PC-3 (cell line): ENCODE data around the gene CACNA1B. TPM values are rescaled to one million over a fixed set of nuclear protein-coding genes. Genes with fewer than 3 reads are reported as not detected.

Experiments
- ATAC-seq: fragments of 200-7000 bp; cut with Tn5 transposase; 2 replicates; pipeline ENCODE4 v1.9.1; 2020; ENCODE audit warnings: mild to moderate bottlenecking, moderate library complexity
- BruUV-seq: library from RNA; stranded (reverse); fragments of 400-500 nt; replicated peaks from 2 replicates; lab custom pipeline; 2021; lab: Mats Ljungman, UMichigan
- CTCF ChIA-PET: fragments of 300-600 bp; sonication (Branson Sonifier 250); formaldehyde crosslinking; loops from one replicate; lab custom pipeline; 2022; ENCODE audit warnings: antibody characterized with exemption; lab: Charles Lee
- POLR2A ChIA-PET: fragments of 300-600 bp; sonication (Branson Sonifier 250); formaldehyde crosslinking; loops from one replicate; lab custom pipeline; 2022; ENCODE audit warnings: antibody characterized with exemption; ENCODE audit not compliant: unreplicated experiment; lab: Charles Lee
- DNase-seq: peaks from one replicate; pipeline ENCODE4 v3.0.0-alpha.2; 2015
- H2AFZ ChIP-seq: fragments of 300-600 bp; sonication (generic); 2 replicates; pipeline ENCODE4 v1.6.0; 2016; ENCODE audit warnings: antibody characterized with exemption, low read length
- H3F3A ChIP-seq: fragments of 300-600 bp; sonication (generic); one replicate; pipeline ENCODE4 v1.6.0; 2017; ENCODE audit warnings: antibody characterized with exemption, low read length, control low read depth, mild to moderate bottlenecking; ENCODE audit not compliant: unreplicated experiment
- H3K27ac ChIP-seq: fragments of 300-600 bp; sonication (generic); 2 replicates; pipeline ENCODE4 v1.5.1; 2016; ENCODE audit warnings: mild to moderate bottlenecking, low read length
- H3K27me3 ChIP-seq: fragments of 300-600 bp; sonication (generic); 2 replicates; pipeline ENCODE4 v1.6.1; 2016; ENCODE audit warnings: low read length, mixed read lengths
- H3K36me3 ChIP-seq: fragments of 300-600 bp; sonication (generic); 2 replicates; pipeline ENCODE4 v1.6.1; 2016; ENCODE audit warnings: low read depth, mixed run types, low read length, mixed read lengths
- H3K4me1 ChIP-seq: fragments of 300-600 bp; sonication (generic); 2 replicates; pipeline ENCODE4 v1.5.1; 2016; ENCODE audit warnings: low read length; ENCODE audit not compliant: insufficient read depth
- H3K4me2 ChIP-seq: fragments of 300-600 bp; sonication (generic); 2 replicates; pipeline ENCODE4 v1.6.0; 2016; ENCODE audit warnings: low read length
- H3K4me3 ChIP-seq: fragments of 300-600 bp; sonication (generic); 2 replicates; pipeline ENCODE4 v1.5.1; 2016; ENCODE audit warnings: mild to moderate bottlenecking, low read length, mixed read lengths
- H3K79me2 ChIP-seq: fragments of 300-600 bp; sonication (generic); 2 replicates; pipeline ENCODE4 v1.6.1; 2017; ENCODE audit warnings: low read length, mixed read lengths
- H3K9ac ChIP-seq: fragments of 300-600 bp; sonication (generic); 2 replicates; pipeline ENCODE4 v1.6.0; 2016; ENCODE audit warnings: mild to moderate bottlenecking, low read length
- H3K9me2 ChIP-seq: fragments of 300-600 bp; sonication (generic); replicated peaks from 2 replicates; pipeline ENCODE4 v1.6.1; 2016; ENCODE audit warnings: mixed run types, low read length, mixed read lengths
- H3K9me3 ChIP-seq: fragments of 300-600 bp; sonication (generic); 2 replicates; pipeline ENCODE4 v1.6.1; 2016; ENCODE audit warnings: low read length, mixed read lengths
- H4K20me1 ChIP-seq: fragments of 300-600 bp; sonication (generic); 2 replicates; pipeline ENCODE4 v1.6.1; 2016; ENCODE audit warnings: low read length, mixed read lengths
- CTCF ChIP-seq: fragments of 300-600 bp; sonication (generic); conservative IDR thresholded peaks from 2 replicates; pipeline ENCODE4 v1.5.1; 2017; ENCODE audit warnings: antibody characterized with exemption, low read depth, mild to moderate bottlenecking, low read length
- EZH2 ChIP-seq: fragments of 300-600 bp; sonication (generic); IDR thresholded peaks from one replicate; pipeline ENCODE4 v1.6.1; 2017; ENCODE audit warnings: antibody characterized with exemption, mild to moderate bottlenecking, low read length; ENCODE audit not compliant: unreplicated experiment
- EZH2phosphoT487 ChIP-seq: fragments of 300-600 bp; sonication (generic); IDR thresholded peaks from 2 replicates; pipeline ENCODE4 v1.6.1; 2018; ENCODE audit warnings: mild to moderate bottlenecking, antibody characterized with exemption, low read length, borderline replicate concordance
- intact Hi-C: fragments of 100-400 bp; cut with micrococcal nuclease; formaldehyde crosslinking; loops from 2 replicates; pipeline ENCODE4 v1.9.0; 2023
- total RNA-seq: library from RNA; depleted of rRNA; stranded (reverse); fragments of >200 nt; gene quantifications from 2 replicates; pipeline ENCODE4 v1.2.3, GENCODE V29; 2014

The CACNA1B gene
- total RNA-seq, 1 experiment from 2014 or later, result not detected

DNA sequence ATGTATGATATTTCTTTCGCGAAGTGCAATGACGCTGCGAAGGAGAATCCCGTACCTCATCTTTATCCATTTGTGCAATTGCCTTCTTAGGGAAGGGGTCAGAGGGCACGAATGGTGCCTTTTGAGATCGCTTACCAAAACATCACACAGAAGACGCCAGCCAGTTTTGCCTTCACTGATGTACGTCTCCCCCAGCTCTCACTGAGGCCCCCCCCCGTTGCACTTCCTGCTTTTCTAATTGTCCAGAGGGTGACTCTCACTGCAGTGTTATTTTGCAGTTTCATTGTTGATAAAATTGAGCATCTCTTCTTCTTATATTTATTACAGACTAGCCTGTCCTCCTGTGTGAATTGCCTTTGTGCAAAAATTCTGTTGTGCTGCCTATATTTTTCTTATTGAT, 39.0 kb upstream of the CACNA1B start:
- Histone ChIP-seq H3K4me2 (no peak overlapping the region), H3K36me3 (no peaks in the 10 kb centered on the region), H4K20me1 (no peaks in the 10 kb centered on the region), H3K27ac (no peak overlapping the region), H2AFZ (no peak overlapping the region), H3K9me3 (no peaks in the 10 kb centered on the region), H3F3A (no peaks in the 10 kb centered on the region), H3K4me3 (no peak overlapping the region), H3K4me1 (no peaks in the 10 kb centered on the region), H3K9ac (no peak overlapping the region), H3K9me2 (no peaks in the 10 kb centered on the region), H3K27me3 (no peaks in the 10 kb centered on the region), H3K79me2 (no peaks in the 10 kb centered on the region)
- no TSS peak for BruUV-seq
- ATAC-seq (no peak), DNase-seq (no peak)
- intact Hi-C loops, result no loop called here
- POLR2A ChIA-PET, result no interaction called here
- CTCF ChIA-PET, result no interaction called here
- TF ChIP-seq EZH2phosphoT487, result no peak
- no peak for TF ChIP-seq EZH2
- no peak for TF ChIP-seq CTCF

- Histone ChIP-seq H3F3A (no peaks in the 10 kb centered on the region), H3K4me3 (no peak overlapping the region), H3K9me3 (no peaks in the 10 kb centered on the region), H3K79me2 (no peaks in the 10 kb centered on the region), H3K27ac (no peak overlapping the region), H3K9me2 (no peaks in the 10 kb centered on the region), H4K20me1 (no peaks in the 10 kb centered on the region), H3K36me3 (no peaks in the 10 kb centered on the region), H3K27me3 (no peaks in the 10 kb centered on the region), H3K4me2 (no peak overlapping the region), H3K4me1 (no peaks in the 10 kb centered on the region), H3K9ac (no peak overlapping the region), H2AFZ (no peak overlapping the region)
- no peak for DNase-seq
- intact Hi-C loops, result no loop called here
- TF ChIP-seq EZH2phosphoT487 (no peak), CTCF (no peak), EZH2 (no peak)
- BruUV-seq, result no TSS peak
- ChIA-PET CTCF (no interaction called here), POLR2A (no interaction called here)
- ATAC-seq, result no peak
These were observed 34.2 kb upstream of the CACNA1B start for GRCh38 chr9:137843355-137843754.

GRCh38 chr9:137851516-137852267, 25.9 kb upstream of the CACNA1B start:
- no peak for DNase-seq
- CTCF ChIA-PET, result no interaction called here
- intact Hi-C loops, result no loop called here
- Histone ChIP-seq H3K36me3 (no peaks in the 10 kb centered on the region), H3F3A (no peaks in the 10 kb centered on the region), H3K4me1 (no peaks in the 10 kb centered on the region), H3K4me2 (no peak overlapping the region), H3K4me3 (no peak overlapping the region), H3K9ac (no peak overlapping the region), H3K9me2 (no peaks in the 10 kb centered on the region), H2AFZ (no peak overlapping the region), H3K9me3 (no peaks in the 10 kb centered on the region), H3K27ac (no peak overlapping the region), H3K79me2 (no peaks in the 10 kb centered on the region), H4K20me1 (no peaks in the 10 kb centered on the region), H3K27me3 (no peaks in the 10 kb centered on the region)
- no TSS peak for BruUV-seq
- no peak for ATAC-seq
- POLR2A ChIA-PET, result no interaction called here
- TF ChIP-seq EZH2phosphoT487, result no peak
- TF ChIP-seq CTCF, result no peak
- TF ChIP-seq EZH2, result no peak
